ENCODE measurements around the gene AUH.

AUH gene

GRCh38 chr9:91177661-91178280 lies 183.9 kb downstream of the AUH start:
- in situ Hi-C loops (cut with MboI; ENCODE audit: low sequenced_read_pairs): loop anchor here (25.0 kb wide), 1 partner anchor 235 kb away; the partner anchor contains the start of gene NFIL3

- in situ Hi-C loops (cut with MboI; ENCODE audit: low sequenced_read_pairs): loop anchor here (25.0 kb wide), 1 partner anchor 235 kb away; the partner anchor contains the start of gene NFIL3
Observed at GRCh38 chr9:91177081-91177480, 184.6 kb downstream of the AUH start.

GRCh38 chr9:91176426-91176825 lies 185.3 kb downstream of the AUH start:
- in situ Hi-C loops (cut with MboI; ENCODE audit: low sequenced_read_pairs): loop anchor here (25.0 kb wide), 1 partner anchor 236 kb away; the partner anchor contains the start of gene NFIL3

GRCh38 chr9:91174772-91175171 lies 186.9 kb downstream of the AUH start:
- in situ Hi-C loops (cut with MboI; ENCODE audit: low sequenced_read_pairs): loop anchor here (25.0 kb wide), 1 partner anchor 238 kb away; the partner anchor contains the start of gene NFIL3

- in situ Hi-C loops (cut with MboI; ENCODE audit: low sequenced_read_pairs): no loop called here
Observed at GRCh38 chr9:91172329-91172728, 189.4 kb downstream of the AUH start.

- in situ Hi-C loops (cut with MboI; ENCODE audit: low sequenced_read_pairs): no loop called here
Observed at GRCh38 chr9:91170951-91171350, 190.8 kb downstream of the AUH start.

- in situ Hi-C loops (cut with MboI; ENCODE audit: low sequenced_read_pairs): no loop called here
Observed at GRCh38 chr9:91166796-91167366, 194.8 kb downstream of the AUH start.

- in situ Hi-C loops (cut with MboI; ENCODE audit: low sequenced_read_pairs): no loop called here
Observed at GRCh38 chr9:91164724-91165520, 196.8 kb downstream of the AUH start.

Measured in HL-60/S4 treated with phorbol 12-myristate 13-acetate at 8.2 ng/mL for 4 days and 3 days (cell line).